Measurements from ENCODE around the gene AQP7.
"Not testable (repeated sequence)": the region's sequence is repeated elsewhere in the genome, so short reads cannot be mapped to it uniquely, and the experiment has no call there.

Gene AQP7

DNA sequence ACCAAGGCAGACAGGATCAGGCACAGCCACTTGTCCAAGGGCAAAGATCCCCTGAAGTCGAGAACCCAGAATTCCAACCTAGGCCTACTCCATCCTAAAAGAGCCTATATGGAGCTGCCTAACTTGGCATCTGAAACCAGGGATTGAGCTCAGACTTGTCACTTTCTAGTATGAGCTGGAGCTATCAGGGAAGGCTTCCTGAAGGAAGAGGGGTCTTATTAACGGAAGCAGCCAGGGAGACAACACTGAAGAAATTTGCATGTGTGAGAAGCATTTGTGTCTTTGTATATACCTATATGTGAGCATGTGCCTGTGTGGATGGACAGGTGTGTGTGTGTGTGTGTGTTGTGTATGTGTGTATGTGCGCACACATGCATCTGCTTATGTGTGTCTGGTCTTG is 4.7 kb upstream of the AQP7 start:
- H3K27me3 ChIP-seq (ENCODE audit: control insufficient read depth, insufficient read depth, low read length): no peaks in the 10 kb centered on the region
- H3K4me1 ChIP-seq (ENCODE audit: control insufficient read depth, insufficient read depth, low read length): no peaks in the 10 kb centered on the region
- H3K9ac ChIP-seq (ENCODE audit: low read depth, low read length): no peak overlapping the region
- H3K9me3 ChIP-seq (ENCODE audit: control insufficient read depth, insufficient read depth, low read length): no peaks in the 10 kb centered on the region
- H3K4me3 ChIP-seq (ENCODE audit: low read depth, low read length): no peak overlapping the region
- H3K36me3 ChIP-seq (ENCODE audit: control insufficient read depth, insufficient read depth, low read length): no peaks in the 10 kb centered on the region

DNA sequence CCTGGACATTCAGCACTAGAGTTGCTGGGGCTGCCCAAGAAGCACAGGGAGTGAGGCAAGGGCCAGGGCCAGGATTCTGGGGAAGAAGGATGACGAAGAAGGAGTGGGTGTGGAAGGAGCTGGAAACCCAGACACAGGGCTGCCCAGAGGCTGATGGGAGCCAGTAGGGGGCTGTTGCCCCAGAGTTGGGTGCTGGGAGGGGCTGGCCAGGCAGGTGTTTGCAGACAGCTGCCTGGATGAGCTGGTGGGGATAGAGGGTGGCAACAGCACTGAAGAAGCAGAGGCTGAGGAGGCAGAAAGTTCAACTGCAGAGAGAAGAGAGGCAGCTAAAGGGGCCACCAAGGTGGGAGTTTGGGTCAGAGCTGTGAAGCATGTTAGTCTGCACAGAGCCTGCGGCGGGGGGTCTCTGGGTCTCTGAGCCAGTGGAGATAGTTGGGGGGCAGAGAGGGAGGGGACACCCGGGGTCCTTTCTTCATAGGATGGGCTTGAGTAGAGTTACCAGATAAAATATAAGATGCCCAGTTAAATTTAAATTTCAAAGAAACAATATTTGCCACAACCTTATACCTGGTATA is 2.5 kb upstream of the AQP7 start:
- no peaks in the 10 kb centered on the region for H3K4me1 ChIP-seq (ENCODE audit: control insufficient read depth, insufficient read depth, low read length)

DNA sequence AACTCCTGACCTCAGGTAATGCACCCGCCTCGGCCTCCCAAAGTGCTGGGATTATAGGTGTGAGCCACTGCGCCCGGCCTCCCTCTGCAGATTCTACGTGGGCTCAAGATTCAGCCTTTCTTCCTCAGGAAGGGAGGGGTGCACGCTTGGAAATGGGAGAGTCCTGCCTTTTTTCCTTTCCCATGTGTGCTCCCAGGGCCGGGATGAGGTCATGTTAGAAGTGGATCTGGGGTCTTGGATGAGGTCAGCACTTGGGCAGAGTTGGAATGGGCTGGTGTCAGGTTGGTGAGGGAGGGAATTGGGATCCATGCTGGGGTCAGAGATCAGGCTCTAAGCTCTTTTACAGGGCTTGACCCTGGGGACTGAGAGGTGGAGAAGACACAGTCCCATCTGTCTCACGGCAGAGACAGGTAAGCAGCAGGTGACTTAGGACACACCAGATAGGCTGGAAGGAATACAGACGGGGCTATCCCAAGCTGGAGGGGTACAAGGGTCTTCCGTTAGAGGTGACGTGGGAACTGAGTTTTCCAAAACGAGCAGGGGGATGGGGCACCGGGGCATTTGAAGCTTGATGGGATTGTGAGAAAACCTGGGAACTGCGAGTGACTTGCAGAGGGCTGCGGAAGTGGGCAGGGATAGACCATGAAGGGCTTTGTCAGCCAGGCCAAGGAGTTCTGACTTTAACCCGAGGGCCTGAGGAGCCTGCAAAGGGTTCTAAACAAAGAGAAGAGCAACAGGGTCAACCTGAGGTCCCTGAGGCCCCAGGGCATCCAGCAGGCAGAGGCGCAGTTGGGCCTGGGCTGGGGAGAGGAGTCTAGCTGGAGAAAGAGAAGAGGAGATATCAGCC is 1.8 kb upstream of the AQP7 start:
- Histone ChIP-seq H3K4me3 (ENCODE audit: low read depth, low read length) (no peak overlapping the region), H3K9ac (ENCODE audit: low read depth, low read length) (no peak overlapping the region), H3K27me3 (ENCODE audit: control insufficient read depth, insufficient read depth, low read length) (no peaks in the 10 kb centered on the region), H3K36me3 (ENCODE audit: control insufficient read depth, insufficient read depth, low read length) (no peaks in the 10 kb centered on the region), H3K4me1 (ENCODE audit: control insufficient read depth, insufficient read depth, low read length) (no peaks in the 10 kb centered on the region), H3K9me3 (ENCODE audit: control insufficient read depth, insufficient read depth, low read length) (no peaks in the 10 kb centered on the region)

More for the DNA sequence above, 2.5 kb upstream of the AQP7 start:
- no peaks in the 10 kb centered on the region for H3K27me3 ChIP-seq (ENCODE audit: control insufficient read depth, insufficient read depth, low read length)
- H3K4me3 ChIP-seq (ENCODE audit: low read depth, low read length): no peak overlapping the region
- no peak overlapping the region for H3K9ac ChIP-seq (ENCODE audit: low read depth, low read length)
- H3K9me3 ChIP-seq (ENCODE audit: control insufficient read depth, insufficient read depth, low read length): no peaks in the 10 kb centered on the region
- H3K36me3 ChIP-seq (ENCODE audit: control insufficient read depth, insufficient read depth, low read length): no peaks in the 10 kb centered on the region

DNA sequence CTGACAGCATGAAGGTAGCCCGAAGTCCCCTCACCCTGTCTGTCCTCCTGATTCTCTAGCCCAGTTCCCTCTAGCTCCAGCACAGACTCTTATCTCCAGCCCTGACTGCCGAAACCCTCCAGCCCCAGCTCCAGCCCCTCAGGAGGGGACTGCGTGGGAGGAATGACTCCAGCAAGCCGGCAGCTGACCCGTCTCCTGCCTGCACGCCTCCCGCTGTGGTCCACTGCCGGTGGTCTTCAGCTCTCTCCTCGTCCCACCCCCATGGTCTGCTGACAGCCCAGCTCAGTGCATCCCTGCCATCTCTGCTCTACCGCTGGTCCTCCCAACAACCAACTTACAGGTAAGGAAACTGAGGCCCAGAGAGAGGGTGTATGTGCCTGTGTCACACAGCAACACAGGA is 559 bp downstream of the AQP7 start:
- not testable (repeated sequence) for H3K9me3 ChIP-seq (ENCODE audit: control insufficient read depth, insufficient read depth, low read length); H3K9ac ChIP-seq (ENCODE audit: low read depth, low read length); H3K4me3 ChIP-seq (ENCODE audit: low read depth, low read length); H3K4me1 ChIP-seq (ENCODE audit: control insufficient read depth, insufficient read depth, low read length); H3K36me3 ChIP-seq (ENCODE audit: control insufficient read depth, insufficient read depth, low read length); H3K27me3 ChIP-seq (ENCODE audit: control insufficient read depth, insufficient read depth, low read length)

DNA sequence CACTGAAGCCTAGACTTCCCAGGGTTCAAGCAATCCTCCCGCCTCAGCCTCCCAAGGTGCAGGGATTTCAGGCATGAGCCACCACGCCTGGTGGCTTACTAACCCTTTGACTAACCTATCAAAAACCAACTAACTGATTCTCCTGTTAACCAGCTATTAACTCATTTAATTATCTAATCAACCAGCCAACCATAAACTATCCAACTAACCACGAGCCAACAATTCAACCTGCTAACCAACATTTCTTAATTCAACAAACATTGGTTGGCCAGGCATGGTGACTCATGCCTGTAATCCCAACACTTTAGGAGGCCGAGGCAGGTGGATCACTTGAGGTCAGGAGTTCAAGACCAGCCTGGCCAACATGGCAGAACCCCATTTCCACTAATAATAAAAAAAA is 3.3 kb downstream of the AQP7 start:
- H3K9me3 ChIP-seq (ENCODE audit: control insufficient read depth, insufficient read depth, low read length); H3K27me3 ChIP-seq (ENCODE audit: control insufficient read depth, insufficient read depth, low read length); H3K4me1 ChIP-seq (ENCODE audit: control insufficient read depth, insufficient read depth, low read length); H3K4me3 ChIP-seq (ENCODE audit: low read depth, low read length); H3K36me3 ChIP-seq (ENCODE audit: control insufficient read depth, insufficient read depth, low read length); H3K9ac ChIP-seq (ENCODE audit: low read depth, low read length): not testable (repeated sequence)

DNA sequence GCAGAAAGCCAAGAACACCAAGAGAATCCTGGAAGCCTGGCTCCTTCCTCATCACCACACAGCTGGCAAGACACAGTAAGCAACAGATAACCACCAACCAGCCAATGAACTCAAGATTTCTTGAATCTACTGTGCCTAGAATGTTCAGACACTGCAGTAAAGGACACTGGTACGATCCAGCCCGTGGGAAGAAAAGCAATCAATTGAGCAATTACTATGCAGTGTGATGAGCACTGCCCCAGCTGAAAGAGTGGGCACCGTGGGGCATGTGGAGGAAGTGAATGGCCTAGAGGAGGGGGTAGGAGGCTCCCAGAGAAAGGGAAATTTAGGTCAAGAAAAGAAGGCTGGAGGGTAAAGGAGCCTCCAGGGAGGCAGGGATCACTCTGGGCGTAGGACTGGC is 4.6 kb downstream of the AQP7 start:
- H3K27me3 ChIP-seq (ENCODE audit: control insufficient read depth, insufficient read depth, low read length); H3K9ac ChIP-seq (ENCODE audit: low read depth, low read length); H3K4me3 ChIP-seq (ENCODE audit: low read depth, low read length); H3K4me1 ChIP-seq (ENCODE audit: control insufficient read depth, insufficient read depth, low read length); H3K36me3 ChIP-seq (ENCODE audit: control insufficient read depth, insufficient read depth, low read length); H3K9me3 ChIP-seq (ENCODE audit: control insufficient read depth, insufficient read depth, low read length): not testable (repeated sequence)

DNA sequence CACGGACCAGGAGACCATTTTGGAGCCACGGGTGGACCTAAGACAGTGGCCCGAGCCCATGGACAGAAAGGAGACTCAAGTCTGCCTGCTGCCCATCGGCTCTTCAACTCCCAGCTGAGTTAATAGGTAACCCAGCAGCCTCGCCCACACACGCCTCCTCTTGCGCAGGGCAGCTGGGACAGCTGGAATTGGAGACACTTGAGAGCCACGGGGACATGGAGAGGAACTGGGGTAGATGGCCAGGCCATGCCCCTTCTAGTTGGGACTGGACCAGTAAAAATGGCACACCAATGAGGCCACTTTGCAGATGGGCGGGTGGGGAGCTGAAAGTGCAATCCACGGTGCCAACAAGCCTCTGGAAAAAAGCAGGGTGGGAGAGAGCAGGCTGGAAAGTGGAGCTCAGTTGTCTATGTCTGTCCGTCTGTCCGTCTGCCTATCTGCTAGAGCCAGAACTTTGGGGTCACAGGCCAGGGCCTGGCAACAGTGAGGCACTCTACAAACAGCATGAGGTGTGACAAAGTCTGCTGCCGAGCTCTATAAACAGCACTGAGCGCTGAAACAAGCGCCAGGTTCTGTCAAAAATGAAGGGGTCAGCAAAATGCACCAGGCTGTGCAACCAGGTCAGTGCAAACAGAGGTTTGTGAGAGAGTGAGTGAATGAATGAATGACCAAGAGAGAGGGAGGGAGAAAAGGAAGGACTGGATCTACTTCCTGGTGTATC is 7.0 kb downstream of the AQP7 start:
- not testable (repeated sequence) for H3K36me3 ChIP-seq (ENCODE audit: control insufficient read depth, insufficient read depth, low read length)

DNA sequence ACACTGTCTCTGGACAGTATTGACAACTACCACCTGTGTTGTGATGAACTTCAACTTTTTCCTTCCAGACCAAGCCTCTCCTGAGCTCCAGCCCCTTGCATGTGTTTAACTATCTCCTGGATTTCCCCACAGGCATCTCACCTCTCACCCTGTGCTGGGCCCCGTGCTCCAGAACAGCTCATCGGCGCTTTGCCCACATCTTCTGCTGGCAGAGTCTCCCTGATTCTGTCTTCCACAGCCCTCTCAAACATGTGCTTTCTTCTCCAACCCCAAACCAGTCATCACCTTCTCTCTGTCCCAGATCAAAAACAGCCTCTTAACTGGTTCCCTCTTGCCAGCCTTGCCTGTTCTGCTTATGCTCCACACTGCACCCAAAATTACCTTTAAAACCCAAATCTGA is 8.4 kb downstream of the AQP7 start:
- not testable (repeated sequence) for H3K4me3 ChIP-seq (ENCODE audit: low read depth, low read length); H3K9ac ChIP-seq (ENCODE audit: low read depth, low read length); H3K36me3 ChIP-seq (ENCODE audit: control insufficient read depth, insufficient read depth, low read length); H3K4me1 ChIP-seq (ENCODE audit: control insufficient read depth, insufficient read depth, low read length); H3K27me3 ChIP-seq (ENCODE audit: control insufficient read depth, insufficient read depth, low read length); H3K9me3 ChIP-seq (ENCODE audit: control insufficient read depth, insufficient read depth, low read length)

More for the DNA sequence above, 7.0 kb downstream of the AQP7 start:
- not testable (repeated sequence) for H3K4me1 ChIP-seq (ENCODE audit: control insufficient read depth, insufficient read depth, low read length); H3K9ac ChIP-seq (ENCODE audit: low read depth, low read length); H3K4me3 ChIP-seq (ENCODE audit: low read depth, low read length); H3K9me3 ChIP-seq (ENCODE audit: control insufficient read depth, insufficient read depth, low read length); H3K27me3 ChIP-seq (ENCODE audit: control insufficient read depth, insufficient read depth, low read length)

DNA sequence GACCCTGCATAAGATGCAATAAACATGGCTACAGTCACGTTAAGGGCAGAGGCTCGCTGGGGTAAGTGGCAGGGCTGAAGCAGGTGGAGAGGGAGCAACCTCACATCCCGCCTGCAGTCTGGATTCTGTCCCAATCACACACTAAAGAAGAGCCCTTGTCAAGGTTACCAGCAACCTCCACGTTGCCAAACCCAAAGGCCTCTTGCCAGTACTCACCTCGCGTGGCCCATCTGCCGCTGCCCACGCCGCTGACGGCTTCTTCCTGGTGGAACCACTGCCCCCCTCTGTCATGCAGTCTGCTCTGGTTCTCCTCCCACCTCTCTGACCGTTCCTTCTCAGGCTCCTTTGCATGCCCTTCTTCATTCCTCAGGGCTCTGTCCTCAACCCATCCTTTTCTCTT is 8.8 kb downstream of the AQP7 start:
- Histone ChIP-seq H3K9me3 (ENCODE audit: control insufficient read depth, insufficient read depth, low read length) (no peaks in the 10 kb centered on the region), H3K4me3 (ENCODE audit: low read depth, low read length) (no peak overlapping the region), H3K9ac (ENCODE audit: low read depth, low read length) (no peak overlapping the region), H3K27me3 (ENCODE audit: control insufficient read depth, insufficient read depth, low read length) (no peaks in the 10 kb centered on the region), H3K4me1 (ENCODE audit: control insufficient read depth, insufficient read depth, low read length) (no peaks in the 10 kb centered on the region), H3K36me3 (ENCODE audit: control insufficient read depth, insufficient read depth, low read length) (no peaks in the 10 kb centered on the region)

DNA sequence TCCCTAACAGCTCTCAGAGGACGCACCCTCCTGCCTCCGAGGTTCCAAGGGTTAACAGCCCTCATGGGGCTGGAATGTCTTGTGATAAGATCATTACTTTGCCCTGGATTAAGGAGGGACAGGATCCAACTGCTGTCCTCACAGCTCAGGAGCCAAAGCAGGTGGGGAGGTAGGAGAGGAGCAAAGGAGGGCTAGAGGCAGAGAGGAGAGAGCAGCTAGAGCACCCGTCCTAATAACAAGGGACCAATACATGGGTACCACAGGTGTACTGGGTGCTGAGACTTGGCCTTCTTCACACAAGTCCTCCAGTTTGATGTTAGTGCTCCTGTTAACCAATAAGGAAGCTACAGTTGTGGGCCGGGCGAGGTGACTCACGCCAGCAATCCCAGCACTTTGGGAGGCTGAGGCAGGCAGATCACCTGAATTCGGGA is 9.8 kb downstream of the AQP7 start:
- not testable (repeated sequence) for H3K9me3 ChIP-seq (ENCODE audit: control insufficient read depth, insufficient read depth, low read length); H3K4me3 ChIP-seq (ENCODE audit: low read depth, low read length); H3K9ac ChIP-seq (ENCODE audit: low read depth, low read length); H3K27me3 ChIP-seq (ENCODE audit: control insufficient read depth, insufficient read depth, low read length); H3K36me3 ChIP-seq (ENCODE audit: control insufficient read depth, insufficient read depth, low read length); H3K4me1 ChIP-seq (ENCODE audit: control insufficient read depth, insufficient read depth, low read length)

DNA sequence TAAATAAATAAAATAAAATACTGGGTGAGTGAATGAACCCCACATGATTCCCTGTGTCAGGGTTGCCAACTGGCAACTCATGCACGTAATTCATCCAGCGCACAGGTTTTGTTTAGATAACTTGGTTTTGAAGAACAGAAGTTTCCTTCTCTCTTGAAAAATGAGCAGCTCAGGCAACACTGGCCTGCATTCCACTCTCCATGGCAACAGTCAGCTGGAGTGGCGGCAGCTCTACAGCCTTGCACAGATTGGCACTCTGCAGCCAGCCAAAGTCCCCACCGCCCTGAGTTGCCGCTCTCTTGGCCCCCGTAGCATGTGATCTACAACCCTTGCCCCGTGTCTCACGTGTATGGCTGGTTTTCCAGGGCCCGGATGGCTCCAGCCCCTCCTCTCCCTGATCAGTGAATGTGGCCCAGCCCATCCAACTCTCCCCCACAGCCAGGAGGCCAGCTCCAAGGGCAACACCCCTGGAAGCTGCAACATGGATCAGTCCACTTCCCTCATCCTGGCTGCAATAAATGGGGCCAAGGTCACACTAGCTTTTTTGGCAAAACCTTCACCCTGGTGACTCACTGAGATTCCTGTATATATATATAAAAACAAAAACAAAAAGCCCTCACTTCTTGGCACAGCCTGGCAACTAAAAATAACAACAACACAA is 11.1 kb downstream of the AQP7 start:
- H3K9me3 ChIP-seq (ENCODE audit: control insufficient read depth, insufficient read depth, low read length); H3K4me3 ChIP-seq (ENCODE audit: low read depth, low read length); H3K4me1 ChIP-seq (ENCODE audit: control insufficient read depth, insufficient read depth, low read length); H3K27me3 ChIP-seq (ENCODE audit: control insufficient read depth, insufficient read depth, low read length); H3K36me3 ChIP-seq (ENCODE audit: control insufficient read depth, insufficient read depth, low read length); H3K9ac ChIP-seq (ENCODE audit: low read depth, low read length): not testable (repeated sequence)
